ENCODE measurements around the gene SIPA1L3.
A peak's percentile ranks its signal among the peaks of the same experiment; 100 is the strongest.
"Not testable (repeated sequence)": the region's sequence is repeated elsewhere in the genome, so short reads cannot be mapped to it uniquely, and the experiment has no call there.

The SIPA1L3 gene

GRCh38 chr19:37906869-37907734, at the start of gene SIPA1L3:
TSS of gene SIPA1L3 (plus strand) at chr19:37907208. CDS start at chr19:38081566, 174,358 bp downstream.
- H3K4me3 ChIP-seq (ENCODE audit: low read length) = peak within 1 kb of the TSS; percentile 92
- peak; percentile 96 for DNase-seq
- H3K9me2 ChIP-seq (replicated peaks; ENCODE audit: insufficient read depth, low read length) = no peaks in the 10 kb centered on the region
- peak within 1 kb of the TSS; percentile 19; the same call in 1 of the 2 replicates for H3K27ac ChIP-seq (ENCODE audit: low read length)
- no peaks in the 10 kb centered on the region for H3K27me3 ChIP-seq (replicated peaks; ENCODE audit: insufficient read depth, low read length)
- peaks cover 5% of the 10 kb centered on the region; the same call in 1 of the 2 replicates for H3F3A ChIP-seq (ENCODE audit: insufficient read depth, low read length)
- H3K36me3 ChIP-seq (replicated peaks; ENCODE audit: insufficient read depth, low read length) = no peaks in the 10 kb centered on the region
- no peaks in the 10 kb centered on the region for H3K9me3 ChIP-seq (replicated peaks; ENCODE audit: insufficient read depth, low read length)
- peak within 1 kb of the TSS; percentile 100 for H2AFZ ChIP-seq (ENCODE audit: low read length)
- peak within 1 kb of the TSS; percentile 68 for H3K9ac ChIP-seq (ENCODE audit: low read length)
- peaks cover 33% of the 10 kb centered on the region for H3K79me2 ChIP-seq (ENCODE audit: low read length)
- TF ChIP-seq EZH2 (optimal IDR thresholded peaks at IDR 0.05; ENCODE audit: low read depth, low read length) (no peak), EZH2phosphoT487 (IDR thresholded peaks at IDR 0.05; ENCODE audit: low read length) (no peak), CTCF (IDR thresholded peaks at IDR 0.05; ENCODE audit: low read length) (no peak)
- no peaks in the 10 kb centered on the region for H4K20me1 ChIP-seq (ENCODE audit: insufficient read depth, low read length)
- H3K4me2 ChIP-seq (ENCODE audit: low read depth, low read length) = peak within 1 kb of the TSS; percentile 82
- H3K4me1 ChIP-seq (ENCODE audit: low read length) = peaks cover 7% of the 10 kb centered on the region

- H3K27ac ChIP-seq (ENCODE audit: low read length) = no peak overlapping the region
- no peaks in the 10 kb centered on the region for H3K4me1 ChIP-seq (ENCODE audit: low read length)
- no peaks in the 10 kb centered on the region for H3F3A ChIP-seq (ENCODE audit: insufficient read depth, low read length)
- no peak overlapping the region for H2AFZ ChIP-seq (ENCODE audit: low read length)
- H3K9ac ChIP-seq (ENCODE audit: low read length) = no peak overlapping the region
- no peak overlapping the region for H3K4me3 ChIP-seq (ENCODE audit: low read length)
- TF ChIP-seq EZH2phosphoT487 (IDR thresholded peaks at IDR 0.05; ENCODE audit: low read length) (no peak), EZH2 (optimal IDR thresholded peaks at IDR 0.05; ENCODE audit: low read depth, low read length) (no peak), CTCF (IDR thresholded peaks at IDR 0.05; ENCODE audit: low read length) (no peak)
- H3K36me3 ChIP-seq (replicated peaks; ENCODE audit: insufficient read depth, low read length) = no peaks in the 10 kb centered on the region
- no peaks in the 10 kb centered on the region for H4K20me1 ChIP-seq (ENCODE audit: insufficient read depth, low read length)
- H3K9me2 ChIP-seq (replicated peaks; ENCODE audit: insufficient read depth, low read length) = no peaks in the 10 kb centered on the region
- H3K4me2 ChIP-seq (ENCODE audit: low read depth, low read length) = no peak overlapping the region
- no peak for DNase-seq
- no peaks in the 10 kb centered on the region for H3K9me3 ChIP-seq (replicated peaks; ENCODE audit: insufficient read depth, low read length)
- H3K79me2 ChIP-seq (ENCODE audit: low read length) = no peaks in the 10 kb centered on the region
- no peaks in the 10 kb centered on the region for H3K27me3 ChIP-seq (replicated peaks; ENCODE audit: insufficient read depth, low read length)
Measured at GRCh38 chr19:37864501-37864900, 42.5 kb upstream of the SIPA1L3 start.

- not testable (repeated sequence) for H3K9me2 ChIP-seq (replicated peaks; ENCODE audit: insufficient read depth, low read length); H3K27ac ChIP-seq (ENCODE audit: low read length); H3K9ac ChIP-seq (ENCODE audit: low read length)
Measured at GRCh38 chr19:37865930-37866329, 41.1 kb upstream of the SIPA1L3 start.

GRCh38 chr19:37867831-37868230, 39.2 kb upstream of the SIPA1L3 start:
- no peak overlapping the region for H2AFZ ChIP-seq (ENCODE audit: low read length)
- H3K36me3 ChIP-seq (replicated peaks; ENCODE audit: insufficient read depth, low read length) = no peaks in the 10 kb centered on the region
- DNase-seq = no peak
- TF ChIP-seq CTCF (IDR thresholded peaks at IDR 0.05; ENCODE audit: low read length) (no peak), EZH2phosphoT487 (IDR thresholded peaks at IDR 0.05; ENCODE audit: low read length) (no peak), EZH2 (optimal IDR thresholded peaks at IDR 0.05; ENCODE audit: low read depth, low read length) (no peak)
- no peak overlapping the region for H3K4me2 ChIP-seq (ENCODE audit: low read depth, low read length)
- H3K4me3 ChIP-seq (ENCODE audit: low read length) = no peak overlapping the region
- H3K27me3 ChIP-seq (replicated peaks; ENCODE audit: insufficient read depth, low read length) = no peaks in the 10 kb centered on the region
- no peak overlapping the region for H3K27ac ChIP-seq (ENCODE audit: low read length)
- no peaks in the 10 kb centered on the region for H3K4me1 ChIP-seq (ENCODE audit: low read length)
- H3F3A ChIP-seq (ENCODE audit: insufficient read depth, low read length) = no peaks in the 10 kb centered on the region
- no peaks in the 10 kb centered on the region for H4K20me1 ChIP-seq (ENCODE audit: insufficient read depth, low read length)
- H3K9me2 ChIP-seq (replicated peaks; ENCODE audit: insufficient read depth, low read length) = no peaks in the 10 kb centered on the region
- H3K9me3 ChIP-seq (replicated peaks; ENCODE audit: insufficient read depth, low read length) = no peaks in the 10 kb centered on the region
- H3K79me2 ChIP-seq (ENCODE audit: low read length) = no peaks in the 10 kb centered on the region
- no peak overlapping the region for H3K9ac ChIP-seq (ENCODE audit: low read length)

More at GRCh38 chr19:37865930-37866329, 41.1 kb upstream of the SIPA1L3 start:
- not testable (repeated sequence) for H3K4me2 ChIP-seq (ENCODE audit: low read depth, low read length); DNase-seq; H3K4me3 ChIP-seq (ENCODE audit: low read length); H3K79me2 ChIP-seq (ENCODE audit: low read length); H4K20me1 ChIP-seq (ENCODE audit: insufficient read depth, low read length); H3K9me3 ChIP-seq (replicated peaks; ENCODE audit: insufficient read depth, low read length); H2AFZ ChIP-seq (ENCODE audit: low read length); H3F3A ChIP-seq (ENCODE audit: insufficient read depth, low read length); H3K36me3 ChIP-seq (replicated peaks; ENCODE audit: insufficient read depth, low read length); H3K27me3 ChIP-seq (replicated peaks; ENCODE audit: insufficient read depth, low read length); H3K4me1 ChIP-seq (ENCODE audit: low read length)
